Activated CD4-positive, CD25-positive, alpha-beta regulatory T cell treated with anti-CD3 and anti-CD28 coated beads, Interleukin-2, amount 50 U/mL, for 72 hours (primary cell): ENCODE data around the gene ASTN2.

ENCODE experiments used
- DNase-seq: peaks from one replicate; pipeline ENCODE4 v3.0.0; 2021

Gene ASTN2

GRCh38 chr9:116390303-116391228, 1024.3 kb downstream of the ASTN2 start:
- no peak for DNase-seq

GRCh38 chr9:116389541-116390302, 1025.1 kb downstream of the ASTN2 start:
- DNase-seq, result no peak

GRCh38 chr9:116387934-116388698, 1026.7 kb downstream of the ASTN2 start:
- no peak for DNase-seq

- no peak for DNase-seq
Measured at GRCh38 chr9:116383936-116384335, 1030.9 kb downstream of the ASTN2 start.

- no peak for DNase-seq
Measured at GRCh38 chr9:116383133-116383532, 1031.7 kb downstream of the ASTN2 start.

- no peak for DNase-seq
Measured at GRCh38 chr9:116382053-116382452, 1032.8 kb downstream of the ASTN2 start.

- no peak for DNase-seq
Measured at GRCh38 chr9:116381350-116381749, 1033.5 kb downstream of the ASTN2 start.

GRCh38 chr9:116380496-116380995, 1034.3 kb downstream of the ASTN2 start:
- no peak for DNase-seq

GRCh38 chr9:116379821-116380220, 1035.0 kb downstream of the ASTN2 start:
- no peak for DNase-seq

- no peak for DNase-seq
Measured at GRCh38 chr9:116378873-116379272, 1036.0 kb downstream of the ASTN2 start.

GRCh38 chr9:116377179-116377798, 1037.6 kb downstream of the ASTN2 start:
- DNase-seq, result no peak
